Head of caudate nucleus (tissue), 42 donors: ENCODE measurements around the gene CCDC172.

Experiments
- DNase-seq, 42 donors: peaks; one replicate each; pipeline versions ENCODE4 v3.0.0 to v3.0.0-alpha.2; 2020 to 2021; ENCODE audit warnings: mixed read lengths in 7 of 42
- intact Hi-C: fragments of 100-400 bp; cut with DNase I; formaldehyde crosslinking; loops from one replicate; pipeline ENCODE4 v1.15.0; 2022

CCDC172 gene

GRCh38 chr10:116408719-116409118 is 84.5 kb downstream of the CCDC172 start:
- intact Hi-C loops = no loop called here
- no peak for DNase-seq

- no peak for DNase-seq
- intact Hi-C loops = no loop called here
Measured at GRCh38 chr10:116410351-116410750, 86.1 kb downstream of the CCDC172 start.

DNA sequence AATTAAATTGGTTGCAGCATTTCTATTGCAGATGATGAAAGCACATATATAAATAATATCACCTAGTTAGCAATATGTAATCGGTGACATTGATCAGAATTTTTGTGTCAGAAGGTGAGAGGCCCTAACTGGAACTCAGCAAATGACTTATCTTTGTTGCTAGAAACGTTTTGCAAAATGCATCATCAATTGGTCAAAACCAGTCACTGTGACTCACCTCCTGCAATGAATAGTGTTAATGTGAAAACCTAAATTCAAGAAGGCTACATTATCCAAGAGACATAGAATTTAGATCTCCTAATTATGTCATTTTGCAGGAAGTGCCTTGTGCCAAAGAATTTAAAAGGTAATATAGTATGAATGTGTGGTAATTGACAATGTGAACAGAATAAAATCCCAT is 93.6 kb downstream of the CCDC172 start:
- DNase-seq = no peak
- intact Hi-C loops = no loop called here

DNA sequence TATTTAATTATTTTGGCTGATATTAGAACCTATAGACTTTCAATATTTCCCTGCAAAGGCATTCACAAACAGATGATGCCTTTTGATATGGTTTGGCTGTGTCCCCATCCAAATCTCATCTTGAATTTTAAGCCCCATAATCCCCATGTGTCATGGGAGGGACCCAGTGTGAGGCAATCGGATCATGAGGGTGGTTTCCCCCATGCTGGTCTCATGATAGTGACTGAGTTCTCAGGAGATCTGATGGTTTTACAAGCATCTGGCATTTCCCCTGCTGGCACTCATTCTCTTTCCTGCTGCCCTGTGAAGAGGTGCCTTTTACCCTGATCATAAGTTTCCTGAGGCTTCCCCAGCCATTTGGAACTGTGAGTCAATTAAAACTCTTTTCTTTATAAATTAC is 94.1 kb downstream of the CCDC172 start:
- DNase-seq = no peak
- intact Hi-C loops = no loop called here

DNA sequence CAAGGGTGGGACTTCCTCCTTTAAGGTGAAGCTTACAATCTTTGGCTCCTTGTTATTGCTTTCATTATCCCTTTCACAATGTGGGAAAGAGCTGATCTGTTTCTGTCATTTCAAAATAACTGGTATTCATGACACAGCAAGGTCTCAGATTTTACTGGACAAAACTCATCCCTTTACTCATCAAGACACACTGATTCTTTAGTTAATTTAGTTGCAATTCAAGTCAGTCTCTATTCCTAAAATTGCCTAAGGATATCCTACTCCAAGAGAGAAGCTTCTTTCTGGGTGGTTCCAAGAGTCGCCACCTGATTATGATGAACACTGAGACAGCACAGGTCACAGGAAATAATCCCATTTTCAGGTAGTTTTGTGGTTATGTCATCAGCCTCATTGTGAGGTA is 97.6 kb downstream of the CCDC172 start:
- no peak for DNase-seq
- intact Hi-C loops = no loop called here

DNA sequence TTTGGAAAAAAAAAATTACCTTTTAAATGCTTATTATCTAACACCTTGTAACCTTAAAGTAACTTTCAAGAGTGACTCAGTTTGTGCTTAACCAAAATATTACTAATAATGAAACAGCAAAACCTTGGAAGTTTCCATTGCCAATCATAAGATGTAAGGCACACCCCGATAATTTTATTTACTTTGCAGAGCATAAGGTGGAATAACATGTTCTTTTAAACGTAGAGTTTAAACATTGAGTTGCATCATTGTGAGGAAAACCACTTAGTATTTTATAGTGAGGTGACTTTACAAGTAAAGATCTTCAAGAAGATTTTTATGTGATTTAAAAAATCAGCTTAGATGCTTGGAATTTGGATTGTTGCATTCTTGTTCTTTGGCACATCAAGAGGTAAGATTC is 103.4 kb downstream of the CCDC172 start, which contains the start of gene PNLIPRP3:
Gene PNLIPRP3 (plus strand): TSS at position 177 of the 400 bp plus-strand sequence. CDS start 166 bp downstream, at position 343.
- DNase-seq = no peak
- intact Hi-C loops = no loop called here

DNA sequence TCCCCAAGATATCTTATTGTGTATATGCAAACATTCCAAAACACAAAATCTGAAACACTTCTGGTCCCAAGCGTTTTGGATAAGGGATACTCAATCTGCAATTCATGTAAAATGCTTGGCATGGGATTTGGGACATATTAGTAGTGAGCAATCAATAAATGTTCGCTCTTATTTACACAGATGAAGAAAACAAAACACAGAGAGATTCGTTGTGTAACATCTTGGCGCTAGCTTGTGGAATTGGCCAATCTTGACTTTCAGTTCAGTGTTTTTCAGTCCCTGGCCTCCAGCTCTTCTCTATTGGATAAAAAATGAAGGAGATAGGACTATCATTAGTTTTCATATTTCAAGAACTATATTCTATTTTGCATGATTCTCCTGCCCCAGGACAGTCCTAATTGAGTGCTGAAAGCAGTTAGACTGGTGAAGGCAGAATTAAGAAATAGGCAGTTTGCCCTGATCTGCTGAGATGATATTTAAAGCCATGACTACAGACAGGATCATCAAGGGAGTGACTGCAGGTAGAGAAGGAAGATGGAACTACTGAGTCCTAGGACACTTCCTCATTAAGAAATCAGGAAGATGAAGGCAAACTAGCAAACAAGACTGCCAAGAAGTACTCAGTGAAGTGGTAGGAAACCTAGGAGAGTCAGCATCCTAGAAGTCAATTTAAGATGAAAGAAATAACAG is 105.2 kb downstream of the CCDC172 start:
- intact Hi-C loops = no loop called here
- no peak for DNase-seq
